K562 (cell line): Measurements from ENCODE around the gene PATJ. TPM values are rescaled to one million over a fixed set of nuclear protein-coding genes. Genes with fewer than 3 reads are reported as not detected.

Experiments
- ATAC-seq: fragments of 200-7000 bp; cut with Tn5 transposase; 3 replicates; pipeline ENCODE4 v1.9.1; 2020; ENCODE audit warnings: moderate library complexity
- BruUV-seq: library from RNA; stranded (reverse); fragments of 400-500 nt; replicated peaks from 2 replicates; lab custom pipeline; 2021; lab: Mats Ljungman, UMichigan
- CTCF ChIA-PET: fragments of 300-600 bp; formaldehyde crosslinking; extraction: SDS; loops from one replicate; lab custom pipeline; 2021; ENCODE audit warnings: low intra/inter-chr PET ratio; lab: Yijun Ruan, JAX
- POLR2A ChIA-PET: fragments of 300-600, 350-650 bp; sonication (Branson Sonifier 250); formaldehyde crosslinking; extraction: SDS; loops from one replicate; lab custom pipeline; 2021; ENCODE audit warnings: antibody characterized with exemption, inconsistent platforms; lab: Yijun Ruan, JAX
- DNase-seq, 4 experiments: peaks; one replicate each; pipeline versions ENCODE4 v3.0.0 to v3.0.0-alpha.2; 2011 to 2018; ENCODE audit warnings: low spot score in 3 of 4, mixed read lengths in 3 of 4; ENCODE audit errors: extremely low read depth in 1 of 4
- FAIRE-seq: peaks from 2 replicates; lab custom pipeline; 2011; peaks lifted over from hg19 to GRCh38; lab: Jason Lieb, UNC
- H2AFZ ChIP-seq: 2 replicates; pipeline ENCODE4 v1.6.0; 2011; ENCODE audit warnings: low read depth, low read length, control low read depth, inconsistent platforms
- H3K27ac ChIP-seq: fragments of 200-600 bp; 3 replicates; pipeline ENCODE4 v1.8.0; 2011; ENCODE audit warnings: low read depth, mild to moderate bottlenecking, control low read depth, inconsistent platforms, low read length, moderate library complexity, mixed read lengths; ENCODE audit errors: extremely low read depth
- H3K27me3 ChIP-seq, 2 experiments: fragments of 300-600 bp in 1 of 2; 2 replicates in 1 of 2; 3 replicates in 1 of 2; pipeline versions ENCODE4 v1.6.0 to v1.8.0; 2011; ENCODE audit warnings: inconsistent platforms in 2 of 2, low read length in 2 of 2, mild to moderate bottlenecking in 1 of 2, mixed read lengths in 1 of 2, moderate library complexity in 1 of 2; ENCODE audit not compliant: control insufficient read depth in 2 of 2, insufficient read depth in 2 of 2
- H3K36me3 ChIP-seq: fragments of 300-600 bp; 3 replicates; pipeline ENCODE4 v1.8.0; 2011; ENCODE audit warnings: mild to moderate bottlenecking, low read length, inconsistent platforms; ENCODE audit not compliant: control insufficient read depth, insufficient read depth
- H3K4me1 ChIP-seq, 2 experiments: fragments of 200-600 bp in 1 of 2; replicated peaks in 1 of 2; 2 replicates in 1 of 2; 3 replicates in 1 of 2; pipeline versions ENCODE4 v1.5.1 to v1.8.0; 2011; ENCODE audit warnings: inconsistent platforms in 2 of 2, low read length in 2 of 2, mild to moderate bottlenecking in 1 of 2, mixed read lengths in 1 of 2, moderate library complexity in 1 of 2; ENCODE audit not compliant: control insufficient read depth in 2 of 2, insufficient read depth in 2 of 2
- H3K4me2 ChIP-seq: 2 replicates; pipeline ENCODE4 v1.6.1; 2011; ENCODE audit warnings: low read length, control low read depth, inconsistent platforms, mixed read lengths; ENCODE audit not compliant: insufficient read depth
- H3K4me3 ChIP-seq: fragments of 200-600 bp; sonication (generic), shearing (Covaris generic); 2 replicates; pipeline ENCODE4 v1.5.1; 2016; ENCODE audit warnings: control low read depth, inconsistent platforms
- H3K79me2 ChIP-seq: fragments of 200-600 bp; 3 replicates; pipeline ENCODE4 v1.8.0; 2011; ENCODE audit warnings: low read length, inconsistent platforms; ENCODE audit not compliant: control insufficient read depth, insufficient read depth
- H3K9ac ChIP-seq, 2 experiments: 2 replicates each; pipeline versions ENCODE4 v1.6.0 to v1.6.1; 2011; ENCODE audit warnings: low read depth in 2 of 2, low read length in 2 of 2, control low read depth in 1 of 2, inconsistent platforms in 1 of 2, mild to moderate bottlenecking in 1 of 2, mixed read lengths in 1 of 2; ENCODE audit not compliant: insufficient read depth in 1 of 2
- H3K9me1 ChIP-seq: one replicate; pipeline ENCODE4 v1.6.0; 2011; ENCODE audit warnings: inconsistent platforms, mild to moderate bottlenecking, low read length, moderate library complexity; ENCODE audit not compliant: control insufficient read depth, insufficient read depth
- H3K9me3 ChIP-seq: replicated peaks from 2 replicates; pipeline ENCODE4 v1.5.1; 2011; ENCODE audit warnings: low read depth, low read length, inconsistent platforms; ENCODE audit not compliant: control insufficient read depth, insufficient read depth
- H4K20me1 ChIP-seq: replicated peaks from 2 replicates; pipeline ENCODE4 v1.6.1; 2011; ENCODE audit warnings: low read length, inconsistent platforms, mixed read lengths; ENCODE audit not compliant: control insufficient read depth, insufficient read depth
- COPS2 ChIP-seq: fragments of 450-650 bp; conservative IDR thresholded peaks from 2 replicates; pipeline ENCODE4 v1.6.1; 2016; ENCODE audit warnings: mild to moderate bottlenecking, moderate library complexity
- ERF ChIP-seq: fragments of 450-650 bp; formaldehyde crosslinking; IDR thresholded peaks from 2 replicates; pipeline ENCODE4 v1.4.0; 2020; ENCODE audit warnings: mild to moderate bottlenecking, mixed read lengths
- HMG20B ChIP-seq: fragments of 250-450 bp; sonication (Bioruptor Pico); IDR thresholded peaks from 2 replicates; pipeline ENCODE4 v1.5.0; 2021; ENCODE audit warnings: mild to moderate bottlenecking
- KLF6 ChIP-seq: fragments of 250-450 bp; sonication (Bioruptor Pico); IDR thresholded peaks from 2 replicates; pipeline ENCODE4 v1.4.0; 2020; ENCODE audit warnings: mild to moderate bottlenecking, moderate library complexity, borderline replicate concordance
- NCOA2 ChIP-seq, 2 experiments: fragments of 450-650 bp; IDR thresholded peaks; 2 replicates each; pipeline ENCODE4 v1.6.1; 2018; ENCODE audit warnings: mild to moderate bottlenecking in 2 of 2, moderate library complexity in 1 of 2; ENCODE audit not compliant: partially characterized antibody in 2 of 2
- RBBP5 ChIP-seq: fragments of 200-600 bp; sonication (generic); IDR thresholded peaks from 2 replicates; pipeline ENCODE4 v1.6.1; 2012; ENCODE audit warnings: borderline replicate concordance, mild to moderate bottlenecking, low read length, control low read depth, inconsistent platforms; ENCODE audit not compliant: insufficient read depth, poor library complexity, severe bottlenecking
- RFX7 ChIP-seq: fragments of 250-450 bp; sonication (Bioruptor Pico); IDR thresholded peaks from 2 replicates; pipeline ENCODE4 v1.5.1; 2021; ENCODE audit warnings: mild to moderate bottlenecking
- ZBTB1 ChIP-seq: sonication (generic); formaldehyde crosslinking; IDR thresholded peaks from 2 replicates; pipeline ENCODE4 v1.8.1; 2023; ENCODE audit warnings: missing genetic modification reagents, low read depth, mild to moderate bottlenecking, borderline replicate concordance
- ZNF347 ChIP-seq: fragments of 450-650 bp; formaldehyde crosslinking; IDR thresholded peaks from 2 replicates; pipeline ENCODE4 v1.4.0; 2020; ENCODE audit warnings: low read depth, mild to moderate bottlenecking, moderate library complexity
- ZNF436 ChIP-seq: fragments of 250-450, 450-650 bp; sonication (Bioruptor Pico); formaldehyde crosslinking; IDR thresholded peaks from 2 replicates; pipeline ENCODE4 v1.7.0; 2020; ENCODE audit warnings: mild to moderate bottlenecking
- ZNF57 ChIP-seq: fragments of 450-650 bp; formaldehyde crosslinking; IDR thresholded peaks from 2 replicates; pipeline ENCODE4 v1.4.0; 2020; ENCODE audit warnings: mild to moderate bottlenecking, moderate library complexity
- ZNF717 ChIP-seq: fragments of 250-450 bp; sonication (Bioruptor Pico); IDR thresholded peaks from 2 replicates; pipeline ENCODE4 v1.5.0; 2021
- ZNF79 ChIP-seq: fragments of 250-450 bp; sonication (Bioruptor Pico); IDR thresholded peaks from 2 replicates; pipeline ENCODE4 v1.4.0; 2020; ENCODE audit warnings: low read depth, mild to moderate bottlenecking, moderate library complexity
- WGBS: fragments of 100-300 bp; shearing (Covaris generic); methylation state at CpG from one replicate; pipeline ENCODE4 v1.1.6; 2016; ENCODE audit warnings: low coverage, mixed read lengths; ENCODE audit not compliant: insufficient coverage; ENCODE audit errors: missing lambda C conversion rate; 5-methylcytosine and 5-hydroxymethylcytosine counted together
- in situ Hi-C: fragments of 300-500 bp; cut with MboI; formaldehyde crosslinking; loops from 4 replicates; pipeline ENCODE4 v1.15.0; 2018; ENCODE audit warnings: inconsistent platforms, mixed read lengths
- intact Hi-C: fragments of 100-400 bp; cut with micrococcal nuclease; formaldehyde crosslinking; loops from 2 replicates; pipeline ENCODE4 v1.14.2; 2022
- polyA plus RNA-seq, 8 experiments: library from polyadenylated mRNA; depleted of rRNA in 4 of 8; stranded (reverse) in 5 of 8; unstranded in 3 of 8; fragments of >200 nt; fragmentation: Nextera tagmentation in 2 of 8; fragmentation: Illumina TruSeq in 1 of 8; extraction: Ambion mirVana in 2 of 8; extraction: Trizol in 1 of 8; gene quantifications; 2 replicates each; pipeline versions ENCODE4 v1.2.1 to v1.2.3, GENCODE V29; 2011 to 2014; ENCODE audit warnings: inconsistent platforms in 1 of 8, missing spikeins in 1 of 8
- total RNA-seq, 7 experiments: library from RNA; depleted of rRNA in 6 of 7; stranded (reverse); fragments of >200 nt in 6 of 7; fragmentation: Illumina TruSeq in 2 of 7; extraction: Trizol in 2 of 7; gene quantifications; 2 replicates each; pipeline versions ENCODE4 v1.2.1 to v1.2.3, GENCODE V29; 2011 to 2021; ENCODE audit warnings: low replicate concordance in 1 of 7
- TF ChIP-seq, protein P1 (sequence below): sonication (generic); formaldehyde crosslinking; IDR thresholded peaks from 2 replicates; pipeline ENCODE4 v1.8.0; 2022; ENCODE audit warnings: mild to moderate bottlenecking, missing genetic modification reagents, borderline replicate concordance
- TF ChIP-seq, protein P2 (sequence below), 3 experiments: fragments of 200-800 bp in 1 of 3; sonication (Bioruptor generic) in 1 of 3; sonication (generic) in 1 of 3; formaldehyde crosslinking in 1 of 3; IDR thresholded peaks; 2 replicates each; pipeline versions ENCODE4 v1.6.1 to v1.8.0; 2016 to 2022; ENCODE audit warnings: mild to moderate bottlenecking in 2 of 3, missing compliant biosample characterization in 2 of 3, missing genetic modification characterization in 2 of 3, missing genetic modification reagents in 1 of 3

The PATJ gene
- total and polyA plus RNA-seq, 9 of the 15 experiments (the other 6 are each of a cell fraction or from before 2014, with no cell fraction given): 0.22 TPM; not detected in 8

DNA sequence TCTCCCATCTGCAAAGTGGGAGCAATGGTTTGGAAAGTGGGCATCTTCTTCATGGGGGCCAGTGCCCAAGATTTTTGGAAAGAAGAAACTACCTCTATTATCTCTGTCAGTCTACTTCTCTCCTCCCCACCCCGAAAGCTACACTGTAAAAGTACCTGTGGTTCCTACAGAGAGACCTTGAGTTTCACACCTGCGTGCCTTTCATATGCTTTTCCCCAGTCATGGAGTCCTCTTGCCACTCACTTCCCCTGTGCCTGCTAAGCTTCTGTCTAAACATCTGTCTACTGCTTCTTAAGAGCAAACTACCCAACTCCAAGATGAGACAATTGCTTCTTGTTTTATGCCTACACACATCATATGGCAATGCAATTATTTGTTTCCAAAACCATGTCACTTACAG is 261.5 kb downstream of the PATJ start (continued):
- TF ChIP-seq, protein P1, sequence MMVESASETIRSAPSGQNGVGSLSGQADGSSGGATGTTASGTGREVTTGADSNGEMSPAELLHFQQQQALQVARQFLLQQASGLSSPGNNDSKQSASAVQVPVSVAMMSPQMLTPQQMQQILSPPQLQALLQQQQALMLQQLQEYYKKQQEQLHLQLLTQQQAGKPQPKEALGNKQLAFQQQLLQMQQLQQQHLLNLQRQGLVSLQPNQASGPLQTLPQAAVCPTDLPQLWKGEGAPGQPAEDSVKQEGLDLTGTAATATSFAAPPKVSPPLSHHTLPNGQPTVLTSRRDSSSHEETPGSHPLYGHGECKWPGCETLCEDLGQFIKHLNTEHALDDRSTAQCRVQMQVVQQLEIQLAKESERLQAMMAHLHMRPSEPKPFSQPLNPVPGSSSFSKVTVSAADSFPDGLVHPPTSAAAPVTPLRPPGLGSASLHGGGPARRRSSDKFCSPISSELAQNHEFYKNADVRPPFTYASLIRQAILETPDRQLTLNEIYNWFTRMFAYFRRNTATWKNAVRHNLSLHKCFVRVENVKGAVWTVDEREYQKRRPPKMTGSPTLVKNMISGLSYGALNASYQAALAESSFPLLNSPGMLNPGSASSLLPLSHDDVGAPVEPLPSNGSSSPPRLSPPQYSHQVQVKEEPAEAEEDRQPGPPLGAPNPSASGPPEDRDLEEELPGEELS (CRISPR knock-in tag): no peak
- no peak for TF ChIP-seq ZNF436
- TF ChIP-seq RFX7 (CRISPR knock-in tag): no peak
- no peak for TF ChIP-seq KLF6
- TF ChIP-seq ZNF79 (CRISPR knock-in tag): no peak
- no peak for TF ChIP-seq NCOA2 (IDR thresholded peaks at IDR 0.05; ENCODE audit: partially characterized antibody in 2 of 2)
- no peak for TF ChIP-seq ZNF347 (CRISPR knock-in tag)
- TF ChIP-seq ZNF57 (CRISPR knock-in tag): no peak

DNA sequence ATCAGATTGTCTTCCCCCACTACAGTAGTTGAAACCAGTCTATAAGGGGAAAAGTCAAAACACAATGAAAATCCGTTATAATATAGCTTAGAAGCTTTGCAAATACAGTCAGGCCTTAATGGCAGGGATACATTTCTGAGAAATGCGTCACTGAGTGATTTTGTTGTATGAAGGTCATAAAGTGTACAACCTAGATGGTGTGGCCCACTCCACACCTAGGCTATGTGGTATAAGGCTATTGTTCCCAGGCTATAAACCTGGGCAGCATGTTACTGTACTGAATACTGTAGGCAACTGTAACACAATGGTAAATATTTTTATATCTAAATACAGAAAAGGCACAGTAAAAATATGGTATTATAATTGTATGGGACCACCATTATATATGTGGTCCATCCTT is 264.4 kb downstream of the PATJ start:
- H3K79me2 ChIP-seq: no peaks in the 10 kb centered on the region
- no TSS peak for BruUV-seq
- 0% methylated on average over 2 of the region's 2 CpGs for WGBS
- no peaks in the 10 kb centered on the region for H3K4me1 ChIP-seq
- H3K9me3 ChIP-seq: no peaks in the 10 kb centered on the region
- TF ChIP-seq ERF (CRISPR knock-in tag) (no peak), ZBTB1 (CRISPR knock-in tag) (no peak), ZNF717 (CRISPR knock-in tag) (no peak), RBBP5 (no peak), COPS2 (no peak), HMG20B (CRISPR knock-in tag) (no peak)
- TF ChIP-seq, protein P2, sequence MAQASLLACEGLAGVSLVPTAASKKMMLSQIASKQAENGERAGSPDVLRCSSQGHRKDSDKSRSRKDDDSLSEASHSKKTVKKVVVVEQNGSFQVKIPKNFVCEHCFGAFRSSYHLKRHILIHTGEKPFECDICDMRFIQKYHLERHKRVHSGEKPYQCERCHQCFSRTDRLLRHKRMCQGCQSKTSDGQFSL (CRISPR knock-in tag; IDR thresholded peaks at IDR 0.05): no peak
- TF ChIP-seq, protein P2 (tag; IDR thresholded peaks at IDR 0.05): no peak
- ATAC-seq: no peak
- H3K4me2 ChIP-seq: no peak overlapping the region
- in situ Hi-C loops: no loop called here
- H3K4me3 ChIP-seq: no peak overlapping the region
- DNase-seq: no peak
- H3K9me1 ChIP-seq: no peaks in the 10 kb centered on the region
- FAIRE-seq: no peak
- no peak overlapping the region for H3K9ac ChIP-seq
- no peaks in the 10 kb centered on the region for H4K20me1 ChIP-seq
- intact Hi-C loops: no loop called here
- peaks cover 0 to 2% of the 10 kb centered on the region in 2 experiments; a peak in 1 of 5 replicates for H3K27me3 ChIP-seq
- H3K27ac ChIP-seq: no peak overlapping the region
- ChIA-PET CTCF (no interaction called here), POLR2A (no interaction called here)
- no peak overlapping the region for H2AFZ ChIP-seq
- H3K36me3 ChIP-seq: no peaks in the 10 kb centered on the region
